KMS-11 (cell line): ENCODE measurements around the gene CD83.

Experiments
- H2AFZ ChIP-seq: fragments of 200-600 bp; sonication (generic); 2 replicates; pipeline ENCODE4 v1.6.1; 2016; ENCODE audit warnings: antibody characterized with exemption, mixed run types, low read depth
- H3K27ac ChIP-seq: fragments of 200-600 bp; sonication (generic); 2 replicates; pipeline ENCODE4 v1.6.1; 2016; ENCODE audit warnings: mild to moderate bottlenecking, mixed run types
- H3K27me3 ChIP-seq: fragments of 200-600 bp; sonication (generic); 2 replicates; pipeline ENCODE4 v1.6.1; 2017; ENCODE audit warnings: mild to moderate bottlenecking, low read depth, mixed run types, moderate library complexity; ENCODE audit not compliant: insufficient read depth
- H3K36me3 ChIP-seq: fragments of 200-600 bp; sonication (generic); 2 replicates; pipeline ENCODE4 v1.6.1; 2017; ENCODE audit warnings: mild to moderate bottlenecking, mixed run types; ENCODE audit not compliant: insufficient read depth
- H3K4me1 ChIP-seq: fragments of 200-600 bp; sonication (generic); 2 replicates; pipeline ENCODE4 v1.6.1; 2016; ENCODE audit warnings: mild to moderate bottlenecking, low read depth, mixed run types; ENCODE audit not compliant: poor library complexity, severe bottlenecking
- H3K4me2 ChIP-seq: fragments of 200-600 bp; sonication (generic); 2 replicates; pipeline ENCODE4 v1.7.0; 2016; ENCODE audit warnings: mild to moderate bottlenecking, mixed run types
- H3K4me3 ChIP-seq: fragments of 200-600 bp; sonication (generic); IDR thresholded peaks from 2 replicates; pipeline ENCODE4 v1.6.1; 2017; ENCODE audit warnings: low read depth, low read length, mixed read lengths; ENCODE audit not compliant: insufficient read depth
- H3K79me2 ChIP-seq: fragments of 200-600 bp; sonication (generic); 2 replicates; pipeline ENCODE4 v1.6.1; 2016; ENCODE audit warnings: low read depth, mixed run types; ENCODE audit not compliant: insufficient read depth
- H3K9ac ChIP-seq: fragments of 200-600 bp; sonication (generic); 2 replicates; pipeline ENCODE4 v1.6.1; 2016; ENCODE audit warnings: mild to moderate bottlenecking, mixed run types
- H4K20me1 ChIP-seq: fragments of 200-600 bp; sonication (generic); 2 replicates; pipeline ENCODE4 v1.6.1; 2016; ENCODE audit warnings: mild to moderate bottlenecking, mixed run types; ENCODE audit not compliant: insufficient read depth
- TF ChIP-seq, protein P1 (sequence below): fragments of 200-600 bp; sonication (generic); conservative IDR thresholded peaks from 2 replicates; pipeline ENCODE4 v1.6.1; 2017; ENCODE audit warnings: low read depth, mild to moderate bottlenecking, antibody characterized with exemption, low read length, moderate library complexity, mixed read lengths

The CD83 gene

DNA sequence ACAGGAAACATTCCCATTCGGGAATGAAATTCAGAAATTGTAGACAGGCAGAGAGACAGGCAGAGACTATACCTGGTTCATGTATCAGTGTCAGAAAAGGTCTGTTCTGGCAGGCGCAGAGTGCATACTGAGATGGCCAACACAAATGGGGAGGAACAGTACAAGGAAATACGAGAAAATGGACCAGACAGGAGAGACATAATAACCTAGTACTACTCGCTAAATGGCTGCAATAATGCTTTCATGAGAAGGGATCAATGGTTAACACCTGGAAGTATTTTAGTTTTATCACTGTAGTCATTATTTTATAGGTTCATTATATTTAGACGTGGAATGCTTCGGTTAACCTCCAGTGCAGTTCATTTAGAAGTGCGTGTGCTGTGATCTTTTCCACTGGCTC, 58.9 kb downstream of the CD83 start:
- TF ChIP-seq, protein P1, sequence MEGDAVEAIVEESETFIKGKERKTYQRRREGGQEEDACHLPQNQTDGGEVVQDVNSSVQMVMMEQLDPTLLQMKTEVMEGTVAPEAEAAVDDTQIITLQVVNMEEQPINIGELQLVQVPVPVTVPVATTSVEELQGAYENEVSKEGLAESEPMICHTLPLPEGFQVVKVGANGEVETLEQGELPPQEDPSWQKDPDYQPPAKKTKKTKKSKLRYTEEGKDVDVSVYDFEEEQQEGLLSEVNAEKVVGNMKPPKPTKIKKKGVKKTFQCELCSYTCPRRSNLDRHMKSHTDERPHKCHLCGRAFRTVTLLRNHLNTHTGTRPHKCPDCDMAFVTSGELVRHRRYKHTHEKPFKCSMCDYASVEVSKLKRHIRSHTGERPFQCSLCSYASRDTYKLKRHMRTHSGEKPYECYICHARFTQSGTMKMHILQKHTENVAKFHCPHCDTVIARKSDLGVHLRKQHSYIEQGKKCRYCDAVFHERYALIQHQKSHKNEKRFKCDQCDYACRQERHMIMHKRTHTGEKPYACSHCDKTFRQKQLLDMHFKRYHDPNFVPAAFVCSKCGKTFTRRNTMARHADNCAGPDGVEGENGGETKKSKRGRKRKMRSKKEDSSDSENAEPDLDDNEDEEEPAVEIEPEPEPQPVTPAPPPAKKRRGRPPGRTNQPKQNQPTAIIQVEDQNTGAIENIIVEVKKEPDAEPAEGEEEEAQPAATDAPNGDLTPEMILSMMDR, result no peak
- Histone ChIP-seq H3K4me3 (no peak overlapping the region), H3K27ac (no peak overlapping the region), H3K9ac (no peak overlapping the region), H3K27me3 (no peaks in the 10 kb centered on the region), H3K4me2 (no peak overlapping the region), H3K4me1 (no peaks in the 10 kb centered on the region), H2AFZ (no peak overlapping the region), H3K79me2 (no peaks in the 10 kb centered on the region), H3K36me3 (no peaks in the 10 kb centered on the region), H4K20me1 (no peaks in the 10 kb centered on the region)

DNA sequence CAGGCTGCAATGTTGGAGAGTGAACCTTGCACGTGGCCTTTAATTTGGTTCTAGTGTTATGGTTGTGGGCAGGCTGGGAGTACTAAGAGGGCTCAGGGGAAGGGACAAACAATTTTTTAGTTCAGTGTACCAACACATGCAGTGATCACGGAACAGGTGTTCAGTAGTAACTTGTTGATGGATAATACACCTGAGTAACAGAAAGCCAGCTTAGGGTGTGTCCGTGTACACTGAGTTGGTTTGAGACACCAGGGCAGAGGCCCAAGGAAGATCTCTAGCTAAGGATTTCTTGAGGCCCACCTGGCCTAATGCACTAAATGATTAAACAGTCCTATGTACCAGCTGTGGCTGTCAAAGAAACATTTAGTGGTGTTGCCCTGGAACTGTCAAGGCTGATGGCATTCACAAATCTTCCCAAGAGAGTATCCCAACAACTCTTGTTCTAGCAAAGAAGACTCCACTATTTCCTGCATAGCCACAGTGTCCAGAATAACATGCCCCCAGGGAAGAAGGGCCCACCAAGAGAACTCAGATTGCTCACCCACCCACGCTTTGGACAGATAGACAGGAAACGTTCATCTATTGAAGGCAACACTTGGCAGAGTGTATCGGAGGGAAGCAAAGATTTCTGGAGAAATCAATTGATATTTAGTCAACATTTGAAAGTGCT, 60.0 kb downstream of the CD83 start:
- no peaks in the 10 kb centered on the region for H3K27me3 ChIP-seq
- no peak overlapping the region for H3K27ac ChIP-seq
- no peak overlapping the region for H3K4me2 ChIP-seq
- no peaks in the 10 kb centered on the region for H3K79me2 ChIP-seq
- no peaks in the 10 kb centered on the region for H3K4me1 ChIP-seq
- H2AFZ ChIP-seq, result no peak overlapping the region
- no peaks in the 10 kb centered on the region for H3K36me3 ChIP-seq
- no peak overlapping the region for H3K4me3 ChIP-seq
- no peak overlapping the region for H3K9ac ChIP-seq
- TF ChIP-seq, protein P1, result no peak
- H4K20me1 ChIP-seq, result no peaks in the 10 kb centered on the region

DNA sequence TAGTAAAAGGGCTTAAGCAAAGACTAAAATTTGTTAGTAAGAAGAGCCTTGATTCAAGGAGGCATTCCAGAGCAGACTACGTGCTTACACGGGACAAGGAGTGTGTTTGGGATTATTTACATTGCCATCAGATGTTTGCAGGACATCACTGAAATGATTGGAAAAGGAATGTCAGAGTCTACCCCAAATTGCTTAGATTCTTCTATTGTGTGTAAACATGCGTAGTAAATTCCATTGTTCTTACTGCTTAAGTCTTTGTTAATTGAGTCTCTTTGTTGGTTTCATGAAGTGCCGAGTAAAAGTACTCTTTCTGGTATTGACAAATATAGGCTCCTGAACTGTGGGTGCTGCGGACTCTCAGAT, 60.5 kb downstream of the CD83 start:
- no peaks in the 10 kb centered on the region for H4K20me1 ChIP-seq
- H3K4me1 ChIP-seq, result no peaks in the 10 kb centered on the region
- no peak overlapping the region for H3K9ac ChIP-seq
- H3K27me3 ChIP-seq, result no peaks in the 10 kb centered on the region
- no peak overlapping the region for H3K4me2 ChIP-seq
- no peak overlapping the region for H3K27ac ChIP-seq
- no peak overlapping the region for H2AFZ ChIP-seq
- no peaks in the 10 kb centered on the region for H3K36me3 ChIP-seq
- TF ChIP-seq, protein P1, result no peak
- H3K4me3 ChIP-seq, result no peak overlapping the region
- H3K79me2 ChIP-seq, result no peaks in the 10 kb centered on the region

DNA sequence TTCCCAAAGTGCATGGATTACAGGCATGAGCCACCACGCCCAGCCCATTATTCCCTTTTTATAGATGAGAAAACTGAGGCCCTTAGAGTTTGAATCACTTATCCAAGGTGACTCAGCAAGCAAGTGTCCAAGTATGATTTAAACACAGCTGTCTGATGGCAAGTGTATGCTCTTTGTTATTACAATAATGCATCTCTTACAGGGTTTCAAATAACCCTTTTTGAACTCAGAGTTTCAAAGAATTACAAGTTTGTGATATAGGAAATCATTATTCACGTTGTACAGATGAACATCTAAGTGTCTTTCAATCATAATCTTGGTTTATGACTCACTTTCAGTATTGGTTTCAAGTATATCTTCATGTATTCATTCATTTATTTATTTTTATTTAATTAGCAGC, 63.0 kb downstream of the CD83 start:
- no peaks in the 10 kb centered on the region for H3K79me2 ChIP-seq
- no peak overlapping the region for H3K4me3 ChIP-seq
- H3K36me3 ChIP-seq, result no peaks in the 10 kb centered on the region
- no peak overlapping the region for H2AFZ ChIP-seq
- no peaks in the 10 kb centered on the region for H3K27me3 ChIP-seq
- TF ChIP-seq, protein P1, result no peak
- H4K20me1 ChIP-seq, result no peaks in the 10 kb centered on the region
- H3K27ac ChIP-seq, result no peak overlapping the region
- no peaks in the 10 kb centered on the region for H3K4me1 ChIP-seq
- H3K4me2 ChIP-seq, result no peak overlapping the region
- no peak overlapping the region for H3K9ac ChIP-seq
